HUES48 (cell line): ENCODE results near the gene TULP1.

Source experiments
- H3K27ac ChIP-seq: one replicate; pipeline ENCODE4 v1.7.0; 2013; ENCODE audit warnings: low read depth, low read length, inconsistent platforms
- H3K27me3 ChIP-seq: 2 replicates; pipeline ENCODE4 v1.6.1; 2013; ENCODE audit warnings: mild to moderate bottlenecking, low read length; ENCODE audit not compliant: control insufficient read depth, insufficient read depth
- H3K36me3 ChIP-seq: 2 replicates; pipeline ENCODE4 v1.6.1; 2013; ENCODE audit warnings: low read length; ENCODE audit not compliant: control insufficient read depth, insufficient read depth
- H3K4me1 ChIP-seq: 2 replicates; pipeline ENCODE4 v1.6.1; 2013; ENCODE audit warnings: mild to moderate bottlenecking, low read length; ENCODE audit not compliant: control insufficient read depth, insufficient read depth
- H3K4me3 ChIP-seq: 2 replicates; pipeline ENCODE4 v1.5.1; 2013; ENCODE audit warnings: mild to moderate bottlenecking, low read depth, low read length
- H3K9ac ChIP-seq: 2 replicates; pipeline ENCODE4 v1.6.1; 2013; ENCODE audit warnings: mild to moderate bottlenecking, low read depth, low read length, moderate library complexity
- H3K9me3 ChIP-seq: 2 replicates; pipeline ENCODE4 v1.6.1; 2013; ENCODE audit warnings: low read length; ENCODE audit not compliant: control insufficient read depth, insufficient read depth

Gene TULP1

DNA sequence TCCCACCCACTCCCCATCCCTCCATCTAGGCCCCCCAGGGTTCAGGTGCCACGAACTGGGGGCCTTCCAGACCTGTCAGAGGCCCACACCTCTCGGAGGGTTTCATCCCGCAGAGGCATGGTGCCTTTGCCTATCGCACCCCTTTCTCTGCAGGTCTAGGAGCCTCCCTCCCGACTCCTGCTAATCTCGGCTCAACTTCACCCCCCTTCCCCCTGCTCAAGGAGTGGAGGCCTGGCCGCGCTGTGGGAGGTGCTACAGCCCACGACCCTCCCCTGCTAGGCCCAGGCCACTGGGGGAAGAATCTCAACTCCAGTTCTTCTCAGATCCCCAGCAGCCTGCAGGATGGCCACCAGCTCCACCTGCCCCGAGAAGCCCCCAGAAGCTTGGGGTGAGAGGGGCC lies at the start of gene TULP1:
TSS of gene TULP1 (minus strand) at position 157 of the 400 bp plus-strand sequence. CDS start at position 119, 38 bp downstream.
- H3K4me1 ChIP-seq: peaks cover 10% of the 10 kb centered on the region; the same call in 1 of the 2 replicates
- H3K4me3 ChIP-seq: no peak within 1 kb of the TSS
- H3K27me3 ChIP-seq: peaks cover 4% of the 10 kb centered on the region; the same call in 1 of the 2 replicates
- H3K27ac ChIP-seq: no peak within 1 kb of the TSS
- no peaks in the 10 kb centered on the region for H3K9me3 ChIP-seq
- H3K9ac ChIP-seq: no peak within 1 kb of the TSS
- no peaks in the 10 kb centered on the region for H3K36me3 ChIP-seq

DNA sequence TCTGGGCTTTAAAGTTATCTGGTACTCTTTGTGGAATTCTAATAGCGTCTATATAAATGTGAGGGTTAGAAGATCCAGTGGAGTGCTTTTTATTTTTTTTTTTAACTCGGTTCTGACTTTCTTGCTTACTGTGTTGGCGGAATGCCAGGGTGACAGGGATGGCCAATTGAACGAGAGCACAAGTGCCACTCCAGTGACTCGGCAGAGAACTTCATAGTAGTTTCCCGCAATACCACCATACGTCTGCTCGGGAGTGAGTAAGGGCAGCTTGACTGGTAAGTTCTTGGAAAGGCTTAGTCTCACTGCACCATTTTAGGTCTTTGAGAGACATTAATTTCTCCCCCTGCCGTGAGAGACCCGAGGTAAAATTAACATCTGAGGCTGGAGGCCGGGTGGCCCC lies 49.4 kb upstream of the TULP1 start:
- Histone ChIP-seq H3K9ac (no peak overlapping the region), H3K27me3 (no peaks in the 10 kb centered on the region), H3K4me3 (no peak overlapping the region), H3K27ac (no peak overlapping the region), H3K36me3 (no peaks in the 10 kb centered on the region), H3K4me1 (no peaks in the 10 kb centered on the region), H3K9me3 (peaks cover 6% of the 10 kb centered on the region; the same call in 1 of the 2 replicates)

DNA sequence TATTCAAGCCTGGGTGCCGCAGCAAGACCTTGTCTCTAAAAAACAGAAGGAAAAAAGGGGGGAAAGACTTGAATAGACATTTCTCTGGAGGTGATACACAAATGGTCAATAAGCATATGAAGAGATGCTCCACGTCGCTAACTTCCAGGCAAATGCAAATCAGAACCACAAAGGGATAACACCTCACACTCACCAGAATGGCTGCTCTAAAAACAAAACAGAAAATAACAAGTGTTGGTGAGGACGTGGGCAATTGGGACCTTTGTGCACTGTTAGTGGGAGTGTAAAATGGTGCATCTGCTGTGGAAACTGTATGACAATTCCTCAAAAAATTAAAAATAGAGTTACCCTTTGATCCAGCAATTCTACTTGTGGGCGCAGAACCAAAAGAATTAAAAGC lies 48.4 kb upstream of the TULP1 start:
- no peak overlapping the region for H3K9ac ChIP-seq
- no peaks in the 10 kb centered on the region for H3K9me3 ChIP-seq
- H3K4me3 ChIP-seq: no peak overlapping the region
- H3K27me3 ChIP-seq: no peaks in the 10 kb centered on the region
- H3K27ac ChIP-seq: no peak overlapping the region
- H3K36me3 ChIP-seq: no peaks in the 10 kb centered on the region
- H3K4me1 ChIP-seq: no peaks in the 10 kb centered on the region

DNA sequence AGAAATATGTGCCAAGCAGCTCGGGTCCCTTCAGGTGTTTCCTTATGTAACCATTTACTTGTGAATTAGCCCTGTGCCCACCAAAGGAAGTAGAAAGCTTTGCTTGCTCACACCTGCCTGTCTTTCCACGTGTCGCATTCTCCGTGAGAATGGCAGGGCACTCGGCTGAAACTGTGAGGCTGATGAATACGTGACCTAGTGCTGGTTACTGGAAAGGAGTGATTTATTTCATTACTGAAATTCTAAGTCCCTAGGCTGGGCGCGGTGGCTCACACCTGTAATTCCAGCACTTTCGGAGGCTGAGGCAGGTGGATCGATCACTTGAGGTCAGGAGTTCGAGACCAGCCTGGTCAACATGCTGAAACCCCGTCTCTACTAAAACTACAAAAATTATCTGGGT lies 45.9 kb upstream of the TULP1 start:
- Histone ChIP-seq H3K4me3 (no peak overlapping the region), H3K27ac (no peak overlapping the region), H3K27me3 (no peaks in the 10 kb centered on the region), H3K9me3 (no peaks in the 10 kb centered on the region), H3K4me1 (no peaks in the 10 kb centered on the region), H3K9ac (no peak overlapping the region), H3K36me3 (no peaks in the 10 kb centered on the region)

DNA sequence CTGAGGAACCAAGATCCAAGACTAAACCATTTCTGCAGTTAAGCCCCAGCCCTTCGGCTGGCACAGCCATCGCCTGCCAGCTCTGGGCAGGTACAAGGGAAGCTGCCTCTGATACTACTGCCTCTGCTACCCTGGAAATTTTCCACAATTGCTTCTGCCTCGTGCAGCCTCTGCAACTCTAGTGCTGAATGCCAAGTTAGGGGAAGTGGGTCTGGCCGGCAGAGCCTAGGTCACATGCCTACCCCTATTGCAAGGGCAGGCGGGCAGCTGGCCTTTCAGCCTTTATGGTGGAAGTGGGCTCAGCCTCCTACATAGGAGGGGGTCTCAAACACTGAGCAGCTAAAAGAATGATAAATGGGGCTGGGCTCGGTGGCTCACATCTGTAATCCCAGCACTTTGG lies 44.5 kb upstream of the TULP1 start:
- Histone ChIP-seq H3K27ac (no peak overlapping the region), H3K9ac (no peak overlapping the region), H3K36me3 (no peaks in the 10 kb centered on the region), H3K9me3 (no peaks in the 10 kb centered on the region), H3K4me1 (no peaks in the 10 kb centered on the region), H3K4me3 (no peak overlapping the region), H3K27me3 (no peaks in the 10 kb centered on the region)

DNA sequence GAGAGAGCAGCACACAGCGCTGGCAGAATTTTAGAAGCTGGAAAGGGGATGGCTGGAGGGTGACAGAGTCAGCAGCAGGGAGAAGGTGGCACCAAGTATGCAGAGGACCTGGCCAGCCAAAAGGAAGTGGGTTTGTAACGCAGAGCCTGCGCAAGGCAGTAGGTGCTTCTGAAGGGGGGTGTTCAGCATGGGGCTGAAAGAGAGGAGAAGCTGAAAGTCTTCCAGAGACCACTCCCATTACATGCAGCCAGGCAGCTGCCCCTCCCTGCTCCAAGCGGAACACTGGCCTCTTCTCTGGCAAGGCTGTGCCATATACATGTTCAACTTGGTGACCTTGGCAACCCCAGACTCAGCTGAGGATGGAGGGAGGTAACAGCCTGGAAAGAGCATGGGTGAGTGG lies 42.1 kb upstream of the TULP1 start:
- no peak overlapping the region for H3K9ac ChIP-seq
- no peaks in the 10 kb centered on the region for H3K27me3 ChIP-seq
- no peak overlapping the region for H3K4me3 ChIP-seq
- no peaks in the 10 kb centered on the region for H3K9me3 ChIP-seq
- no peaks in the 10 kb centered on the region for H3K36me3 ChIP-seq
- no peaks in the 10 kb centered on the region for H3K4me1 ChIP-seq
- no peak overlapping the region for H3K27ac ChIP-seq

DNA sequence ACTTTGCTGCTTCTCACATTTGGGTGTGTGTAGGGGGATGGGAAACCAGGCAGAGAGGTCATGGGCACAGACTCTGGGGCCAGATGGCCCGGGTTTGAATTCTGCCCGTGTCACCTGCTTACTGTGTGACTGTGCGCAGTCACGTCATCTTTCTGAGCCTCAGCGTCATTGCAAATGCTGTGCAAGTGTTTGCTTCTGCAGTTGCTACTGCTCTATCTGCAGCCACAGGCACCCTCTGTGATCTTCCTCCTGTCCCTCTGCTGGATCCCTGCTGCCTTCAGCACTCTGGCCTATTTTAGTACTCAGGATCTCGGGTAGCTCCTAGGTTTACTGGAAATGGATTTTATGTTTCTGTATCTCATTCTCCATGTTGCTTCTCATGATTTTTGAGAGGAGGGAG lies 40.6 kb upstream of the TULP1 start:
- no peaks in the 10 kb centered on the region for H3K36me3 ChIP-seq
- H3K9me3 ChIP-seq: no peaks in the 10 kb centered on the region
- no peak overlapping the region for H3K27ac ChIP-seq
- H3K27me3 ChIP-seq: no peaks in the 10 kb centered on the region
- H3K9ac ChIP-seq: no peak overlapping the region
- H3K4me3 ChIP-seq: no peak overlapping the region
- no peaks in the 10 kb centered on the region for H3K4me1 ChIP-seq

DNA sequence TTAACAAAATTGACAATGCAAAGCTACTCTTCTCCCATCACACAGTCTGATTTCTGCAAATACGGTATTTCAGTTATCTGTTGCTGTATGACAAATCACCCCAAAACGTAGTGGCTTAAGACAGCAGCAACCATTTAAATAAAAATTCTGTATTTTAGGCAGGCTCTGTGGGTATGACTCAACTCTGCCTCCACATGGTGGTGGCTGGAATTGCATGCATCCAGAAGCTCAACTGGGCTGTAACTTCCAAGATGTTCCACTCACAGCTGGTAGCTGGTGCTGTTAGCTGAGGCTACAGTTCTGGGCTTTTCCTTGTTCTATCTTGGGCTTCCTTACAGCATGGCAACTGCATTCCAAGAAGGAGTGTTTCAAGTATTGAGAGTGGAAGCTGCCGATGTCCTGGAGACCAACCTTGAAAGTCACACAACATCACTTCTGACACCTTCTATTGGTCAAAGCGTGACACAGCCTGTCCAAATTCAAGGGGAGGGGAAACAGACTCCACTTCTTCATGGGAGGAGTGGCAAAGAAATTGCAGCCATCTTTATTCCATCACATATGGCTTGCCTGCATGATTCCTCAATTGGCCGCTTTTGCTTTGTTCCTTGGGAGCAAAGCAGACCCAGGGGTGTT lies 39.7 kb upstream of the TULP1 start:
- Histone ChIP-seq H3K27me3 (no peaks in the 10 kb centered on the region), H3K9me3 (no peaks in the 10 kb centered on the region), H3K4me1 (no peaks in the 10 kb centered on the region), H3K27ac (no peak overlapping the region), H3K36me3 (no peaks in the 10 kb centered on the region), H3K4me3 (no peak overlapping the region), H3K9ac (no peak overlapping the region)

DNA sequence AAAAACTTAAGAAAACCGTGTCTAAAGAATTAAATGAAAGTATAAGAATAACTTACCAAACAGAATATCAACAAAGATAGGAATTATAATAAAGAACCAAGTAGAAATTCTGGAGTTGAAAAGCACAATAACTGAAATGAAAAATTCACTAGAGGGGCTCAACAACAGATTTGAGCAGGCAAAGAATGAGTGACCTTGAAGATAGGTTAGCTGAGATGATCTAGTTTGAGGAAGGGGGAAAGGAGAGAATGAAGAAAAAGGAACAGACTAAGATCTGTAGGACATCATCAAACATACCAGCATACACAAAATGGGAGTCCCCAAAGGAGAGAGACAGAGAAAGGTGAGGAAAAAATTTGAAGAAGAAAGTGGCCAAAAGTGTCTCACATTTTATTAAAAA lies 37.7 kb upstream of the TULP1 start:
- Histone ChIP-seq H3K4me1 (no peaks in the 10 kb centered on the region), H3K9me3 (no peaks in the 10 kb centered on the region)

DNA sequence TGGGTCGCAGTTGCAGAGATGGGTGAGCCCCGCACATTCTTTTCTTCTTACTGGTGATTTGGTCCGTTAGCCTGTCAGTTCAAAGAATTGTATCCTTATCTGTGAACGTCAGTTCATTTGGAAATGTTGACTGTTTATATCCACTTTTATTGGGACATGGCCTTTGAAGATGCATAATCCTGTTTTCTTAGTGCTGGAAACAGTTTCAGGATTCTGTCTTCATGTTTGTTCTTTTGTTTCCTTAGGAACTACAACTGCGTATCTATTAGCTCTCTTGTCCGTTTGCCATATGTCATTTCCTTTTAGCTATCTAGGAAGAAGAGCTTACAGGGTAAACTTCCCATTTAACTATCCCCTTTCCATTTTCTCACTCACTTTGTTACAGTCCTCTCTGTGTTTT lies 35.0 kb upstream of the TULP1 start:
- H3K27me3 ChIP-seq: no peaks in the 10 kb centered on the region
- H3K9ac ChIP-seq: no peak overlapping the region

More for the DNA sequence above, 37.7 kb upstream of the TULP1 start:
- Histone ChIP-seq H3K36me3 (no peaks in the 10 kb centered on the region), H3K4me3 (no peak overlapping the region), H3K27me3 (no peaks in the 10 kb centered on the region), H3K9ac (no peak overlapping the region), H3K27ac (no peak overlapping the region)

DNA sequence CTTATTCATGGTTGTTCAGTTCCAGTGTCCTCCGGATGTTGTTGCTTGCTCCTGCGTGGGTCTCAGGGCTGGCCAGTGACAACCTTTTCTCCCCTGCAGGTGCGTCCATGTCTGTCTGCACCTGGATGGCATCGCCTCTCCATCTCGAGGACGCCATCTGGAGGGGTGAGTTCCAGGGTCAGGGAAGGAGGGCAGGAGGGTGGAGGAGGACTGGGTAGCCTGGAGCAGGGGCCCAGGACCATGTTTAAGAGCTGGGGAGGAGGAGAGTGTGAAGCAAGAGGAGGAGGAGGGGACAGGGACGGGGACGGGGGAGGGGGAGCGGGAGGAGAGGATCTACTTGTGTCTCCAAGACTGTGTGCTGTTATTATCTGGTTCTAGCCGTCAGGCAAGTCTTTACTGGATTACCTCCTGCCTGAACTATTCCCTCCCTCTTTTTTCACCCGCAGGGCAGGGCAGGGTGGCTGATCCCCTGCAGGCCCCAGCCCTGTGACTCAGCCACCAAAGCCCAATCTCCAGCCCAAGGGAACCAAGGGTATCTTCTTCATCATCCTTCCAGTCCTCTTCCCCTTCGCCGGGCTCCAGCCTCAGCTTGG lies 32.2 kb upstream of the TULP1 start:
- Histone ChIP-seq H3K9me3 (no peaks in the 10 kb centered on the region), H3K9ac (no peak overlapping the region), H3K27me3 (no peaks in the 10 kb centered on the region), H3K4me3 (no peak overlapping the region), H3K4me1 (no peaks in the 10 kb centered on the region), H3K27ac (no peak overlapping the region), H3K36me3 (no peaks in the 10 kb centered on the region)

More for the DNA sequence above, 35.0 kb upstream of the TULP1 start:
- H3K27ac ChIP-seq: no peak overlapping the region
- H3K9me3 ChIP-seq: no peaks in the 10 kb centered on the region
- no peaks in the 10 kb centered on the region for H3K36me3 ChIP-seq
- no peak overlapping the region for H3K4me3 ChIP-seq
- H3K4me1 ChIP-seq: no peaks in the 10 kb centered on the region
